ENCODE measurements around the gene CSPG4. TPM values are rescaled to one million over a fixed set of nuclear protein-coding genes. Genes with fewer than 3 reads are reported as not detected.
A peak's percentile ranks its signal among the peaks of the same experiment; 100 is the strongest.
"Not testable (repeated sequence)": the region's sequence is repeated elsewhere in the genome, so short reads cannot be mapped to it uniquely, and the experiment has no call there.

CSPG4 gene
- total RNA-seq, 1 donor from 2014 or later = 0.07 TPM

DNA sequence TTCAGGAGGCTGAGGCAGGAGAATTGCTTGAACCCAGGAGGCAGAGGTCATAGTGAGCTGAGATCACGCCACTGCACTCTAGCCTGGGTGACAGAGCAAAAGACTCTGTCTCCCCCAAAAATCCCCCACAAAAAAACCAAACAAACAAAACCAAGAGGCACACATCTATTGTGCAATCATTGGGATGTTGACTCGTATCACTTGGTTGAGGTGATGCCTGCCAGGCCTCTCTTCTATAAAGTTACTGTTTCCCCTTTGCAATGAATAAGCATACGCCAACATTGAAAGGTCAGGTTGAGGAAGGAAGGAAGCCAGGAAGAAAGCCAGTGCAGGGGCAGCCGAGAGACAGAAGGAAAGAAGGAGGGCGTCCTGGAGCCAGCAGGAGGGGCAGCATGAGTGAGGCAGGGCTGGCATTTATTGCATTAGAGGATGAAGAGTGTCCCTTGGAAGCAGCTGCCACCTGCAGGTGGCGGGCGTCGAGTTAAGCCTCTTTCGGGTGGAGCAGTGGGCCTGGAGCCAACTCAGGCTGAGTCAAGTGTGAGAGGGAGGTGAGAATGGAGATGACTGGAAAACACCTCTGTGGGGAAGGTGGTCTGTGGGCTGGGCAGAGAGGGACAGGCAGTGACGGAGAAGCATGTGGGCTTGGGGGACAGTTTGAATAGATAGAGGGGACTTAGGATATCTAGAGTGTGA, 8.3 kb upstream of the CSPG4 start:
- TF ChIP-seq EZH2phosphoT487 (IDR thresholded peaks at IDR 0.05) = no peak
- TF ChIP-seq, protein P1, sequence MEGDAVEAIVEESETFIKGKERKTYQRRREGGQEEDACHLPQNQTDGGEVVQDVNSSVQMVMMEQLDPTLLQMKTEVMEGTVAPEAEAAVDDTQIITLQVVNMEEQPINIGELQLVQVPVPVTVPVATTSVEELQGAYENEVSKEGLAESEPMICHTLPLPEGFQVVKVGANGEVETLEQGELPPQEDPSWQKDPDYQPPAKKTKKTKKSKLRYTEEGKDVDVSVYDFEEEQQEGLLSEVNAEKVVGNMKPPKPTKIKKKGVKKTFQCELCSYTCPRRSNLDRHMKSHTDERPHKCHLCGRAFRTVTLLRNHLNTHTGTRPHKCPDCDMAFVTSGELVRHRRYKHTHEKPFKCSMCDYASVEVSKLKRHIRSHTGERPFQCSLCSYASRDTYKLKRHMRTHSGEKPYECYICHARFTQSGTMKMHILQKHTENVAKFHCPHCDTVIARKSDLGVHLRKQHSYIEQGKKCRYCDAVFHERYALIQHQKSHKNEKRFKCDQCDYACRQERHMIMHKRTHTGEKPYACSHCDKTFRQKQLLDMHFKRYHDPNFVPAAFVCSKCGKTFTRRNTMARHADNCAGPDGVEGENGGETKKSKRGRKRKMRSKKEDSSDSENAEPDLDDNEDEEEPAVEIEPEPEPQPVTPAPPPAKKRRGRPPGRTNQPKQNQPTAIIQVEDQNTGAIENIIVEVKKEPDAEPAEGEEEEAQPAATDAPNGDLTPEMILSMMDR (IDR thresholded peaks at IDR 0.05) = peak; percentile 53
- Histone ChIP-seq H3K79me2 (ENCODE audit: low read depth) (no peaks in the 10 kb centered on the region), H3K4me3 (no peak overlapping the region), H3K9ac (no peak overlapping the region), H3K4me1 (no peaks in the 10 kb centered on the region), H3K27ac (no peak overlapping the region), H3K36me3 (no peaks in the 10 kb centered on the region), H3K9me3 (ENCODE audit: low read depth) (no peaks in the 10 kb centered on the region), H3F3A (ENCODE audit: low read depth) (no peaks in the 10 kb centered on the region), H3K27me3 (no peaks in the 10 kb centered on the region), H2AFZ (replicated peaks) (no peak overlapping the region), H3K4me2 (no peak overlapping the region), H4K20me1 (ENCODE audit: low read depth) (no peaks in the 10 kb centered on the region)
- peaks cover 27% of the 10 kb centered on the region for H3K4me1 Mint-ChIP-seq
- peak overlapping the region; percentile 1 for H3K27ac Mint-ChIP-seq
- peak; percentile 74 for DNase-seq (ENCODE audit: low spot score)
- no peaks in the 10 kb centered on the region for H3K9me3 Mint-ChIP-seq
- H3K27me3 Mint-ChIP-seq (ENCODE audit: insufficient read depth, low read depth) = peaks cover 6% of the 10 kb centered on the region
- H3K4me3 Mint-ChIP-seq = no peak overlapping the region
- no peaks in the 10 kb centered on the region for H3K36me3 Mint-ChIP-seq

DNA sequence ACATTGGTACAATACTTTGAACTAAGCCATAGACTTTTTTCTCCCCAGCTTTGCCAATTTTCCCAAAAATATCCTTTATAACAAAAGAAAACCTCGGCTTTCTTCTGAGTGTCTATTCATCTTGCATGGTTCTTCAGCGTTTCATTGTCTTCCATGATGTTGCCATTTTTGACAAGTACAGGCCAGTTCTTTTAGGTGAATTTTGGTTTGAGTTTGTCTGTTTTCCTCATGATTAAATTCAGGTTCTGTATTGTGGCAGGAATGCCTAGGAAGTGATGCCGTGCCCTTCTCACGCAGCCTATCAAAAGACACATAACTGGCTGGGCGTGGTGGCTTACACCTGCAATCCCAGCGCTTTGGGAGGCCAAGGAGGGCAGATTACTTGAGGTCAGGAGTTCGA, 7.6 kb upstream of the CSPG4 start:
- Histone ChIP-seq H2AFZ (replicated peaks) (no peak overlapping the region), H3K79me2 (ENCODE audit: low read depth) (no peaks in the 10 kb centered on the region), H3K36me3 (no peaks in the 10 kb centered on the region), H3F3A (ENCODE audit: low read depth) (no peaks in the 10 kb centered on the region), H4K20me1 (ENCODE audit: low read depth) (no peaks in the 10 kb centered on the region), H3K27me3 (no peaks in the 10 kb centered on the region), H3K9me3 (ENCODE audit: low read depth) (no peaks in the 10 kb centered on the region), H3K4me2 (no peak overlapping the region), H3K4me1 (no peaks in the 10 kb centered on the region), H3K9ac (no peak overlapping the region), H3K4me3 (no peak overlapping the region), H3K27ac (no peak overlapping the region)
- DNase-seq (ENCODE audit: low spot score) = no peak
- Mint-ChIP-seq H3K36me3 (no peaks in the 10 kb centered on the region), H3K27ac (no peak overlapping the region), H3K4me3 (no peak overlapping the region), H3K4me1 (peaks cover 29% of the 10 kb centered on the region), H3K27me3 (ENCODE audit: insufficient read depth, low read depth) (peaks cover 6% of the 10 kb centered on the region), H3K9me3 (no peaks in the 10 kb centered on the region)
- no peak for TF ChIP-seq EZH2 (IDR thresholded peaks at IDR 0.05)
- TF ChIP-seq, protein P1 (IDR thresholded peaks at IDR 0.05) = no peak
- TF ChIP-seq EZH2phosphoT487 (IDR thresholded peaks at IDR 0.05) = no peak

DNA sequence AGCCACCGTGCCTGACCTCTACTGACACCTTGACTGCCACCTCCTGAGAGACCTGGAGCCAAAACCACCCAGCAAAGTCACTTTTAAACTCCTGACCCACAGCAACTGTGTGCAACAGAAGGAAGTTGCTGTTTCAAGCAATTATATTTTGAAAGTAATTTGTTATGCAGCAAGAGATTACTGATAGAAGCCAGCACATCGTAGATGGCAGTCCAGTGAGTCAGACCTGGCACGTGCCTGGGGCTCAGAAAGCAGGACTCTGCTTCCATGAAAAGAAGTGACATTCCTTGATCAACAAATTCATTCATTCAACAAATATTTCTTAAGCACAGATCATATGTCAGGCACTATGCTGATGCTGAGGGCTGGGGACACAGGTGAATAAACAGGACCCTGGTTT, 5.7 kb upstream of the CSPG4 start:
- no peaks in the 10 kb centered on the region for H3K9me3 Mint-ChIP-seq
- no peaks in the 10 kb centered on the region for H3K36me3 ChIP-seq
- H3K4me1 Mint-ChIP-seq = peaks cover 26% of the 10 kb centered on the region
- H3K36me3 Mint-ChIP-seq = no peaks in the 10 kb centered on the region
- no peak overlapping the region for H3K4me2 ChIP-seq
- H4K20me1 ChIP-seq (ENCODE audit: low read depth) = no peaks in the 10 kb centered on the region
- H3K27ac ChIP-seq = no peak overlapping the region
- DNase-seq (ENCODE audit: low spot score) = no peak
- no peaks in the 10 kb centered on the region for H3K79me2 ChIP-seq (ENCODE audit: low read depth)
- peaks cover 4% of the 10 kb centered on the region for H3K27me3 Mint-ChIP-seq (ENCODE audit: insufficient read depth, low read depth)
- H3K27me3 ChIP-seq = peaks cover 10% of the 10 kb centered on the region
- H3K4me3 ChIP-seq = no peak overlapping the region
- H3K9ac ChIP-seq = no peak overlapping the region
- no peaks in the 10 kb centered on the region for H3K4me1 ChIP-seq
- H3K27ac Mint-ChIP-seq = no peak overlapping the region
- H2AFZ ChIP-seq (replicated peaks) = no peak overlapping the region
- H3F3A ChIP-seq (ENCODE audit: low read depth) = peaks cover 5% of the 10 kb centered on the region
- H3K9me3 ChIP-seq (ENCODE audit: low read depth) = no peaks in the 10 kb centered on the region
- TF ChIP-seq EZH2 (IDR thresholded peaks at IDR 0.05) = no peak
- TF ChIP-seq EZH2phosphoT487 (IDR thresholded peaks at IDR 0.05) = no peak
- TF ChIP-seq, protein P1 (IDR thresholded peaks at IDR 0.05) = no peak
- no peak overlapping the region for H3K4me3 Mint-ChIP-seq

DNA sequence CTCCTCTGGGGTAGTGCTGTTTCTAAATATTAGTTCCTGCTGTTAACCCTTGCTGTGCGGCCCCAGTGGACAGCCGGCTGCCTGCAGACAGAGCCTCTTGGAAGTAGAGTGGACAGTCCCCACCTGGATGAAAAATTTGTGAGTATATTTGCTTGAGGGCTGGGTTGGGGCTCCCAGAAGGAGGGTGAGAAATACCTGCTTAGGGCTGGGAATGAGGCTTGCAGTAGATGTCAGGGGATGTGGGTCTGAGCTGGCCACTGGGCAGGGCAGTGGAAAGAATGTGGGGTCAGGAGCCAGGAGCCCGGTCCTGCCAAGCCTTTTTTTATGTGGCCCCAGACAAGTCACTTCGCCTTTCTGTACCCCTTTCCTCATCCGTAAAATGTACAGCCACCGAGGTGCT, 4.4 kb upstream of the CSPG4 start:
- not testable (repeated sequence) for H3K9ac ChIP-seq; H3K9me3 Mint-ChIP-seq; H3K36me3 Mint-ChIP-seq; H3K36me3 ChIP-seq; H3K4me2 ChIP-seq; DNase-seq (ENCODE audit: low spot score); H3K27ac ChIP-seq; H2AFZ ChIP-seq (replicated peaks); H3K27me3 Mint-ChIP-seq (ENCODE audit: insufficient read depth, low read depth); H3K4me3 ChIP-seq; H3K4me1 ChIP-seq; H4K20me1 ChIP-seq (ENCODE audit: low read depth); H3F3A ChIP-seq (ENCODE audit: low read depth); H3K79me2 ChIP-seq (ENCODE audit: low read depth); H3K27ac Mint-ChIP-seq; H3K4me3 Mint-ChIP-seq; H3K9me3 ChIP-seq (ENCODE audit: low read depth)
- peaks cover 22% of the 10 kb centered on the region for H3K4me1 Mint-ChIP-seq
- H3K27me3 ChIP-seq = peaks cover 23% of the 10 kb centered on the region

GRCh38 chr15:75716249-75716950, 3.8 kb upstream of the CSPG4 start:
- DNase-seq (ENCODE audit: low spot score); H3K9ac ChIP-seq; H3K9me3 Mint-ChIP-seq; H2AFZ ChIP-seq (replicated peaks); H3K9me3 ChIP-seq (ENCODE audit: low read depth); H3K4me2 ChIP-seq; H4K20me1 ChIP-seq (ENCODE audit: low read depth); H3K36me3 Mint-ChIP-seq; H3K27ac ChIP-seq; H3K4me1 ChIP-seq; H3K27ac Mint-ChIP-seq; H3K27me3 Mint-ChIP-seq (ENCODE audit: insufficient read depth, low read depth); H3F3A ChIP-seq (ENCODE audit: low read depth); H3K36me3 ChIP-seq; H3K4me3 ChIP-seq; H3K79me2 ChIP-seq (ENCODE audit: low read depth); H3K4me3 Mint-ChIP-seq: not testable (repeated sequence)
- peaks cover 22% of the 10 kb centered on the region for H3K4me1 Mint-ChIP-seq
- H3K27me3 ChIP-seq = peaks cover 23% of the 10 kb centered on the region
